ENCODE measurements around the gene CAPZA2.
"Not testable (repeated sequence)": the region's sequence is repeated elsewhere in the genome, so short reads cannot be mapped to it uniquely, and the experiment has no call there.

The CAPZA2 gene

DNA sequence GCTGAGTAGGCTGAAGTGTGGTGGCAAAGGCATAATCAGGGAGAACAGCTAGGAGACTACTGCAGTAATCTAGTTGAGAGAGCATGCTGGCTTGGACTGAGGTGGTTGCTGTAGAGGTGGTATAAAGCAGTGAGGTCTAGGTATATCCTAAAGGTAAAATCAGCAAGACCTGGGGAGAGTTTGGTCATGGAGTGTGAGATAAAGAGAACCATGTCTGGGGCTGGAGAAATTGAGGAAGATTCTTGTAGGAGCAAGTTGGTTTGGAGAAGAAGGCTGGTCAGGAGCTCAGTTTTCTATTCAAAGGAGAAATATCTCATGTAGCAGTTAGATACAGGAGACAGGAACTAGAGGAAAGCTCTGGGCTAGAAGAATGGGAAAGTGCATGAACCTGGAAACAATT is 58.0 kb downstream of the CAPZA2 start:
- Histone ChIP-seq H3K9me3 (ENCODE audit: control insufficient read depth, low read length) (no peaks in the 10 kb centered on the region), H3K36me3 (ENCODE audit: control insufficient read depth, insufficient read depth, low read length, severe bottlenecking) (peaks cover 38% of the 10 kb centered on the region), H3K9ac (ENCODE audit: low read length) (no peak overlapping the region), H3K27me3 (replicated peaks; ENCODE audit: control insufficient read depth, insufficient read depth, low read length) (no peaks in the 10 kb centered on the region), H3K4me3 (ENCODE audit: low read length) (no peak overlapping the region), H3K4me1 (ENCODE audit: control insufficient read depth, insufficient read depth, low read length) (no peaks in the 10 kb centered on the region)
- DNase-seq (ENCODE audit: low read depth), result no peak

DNA sequence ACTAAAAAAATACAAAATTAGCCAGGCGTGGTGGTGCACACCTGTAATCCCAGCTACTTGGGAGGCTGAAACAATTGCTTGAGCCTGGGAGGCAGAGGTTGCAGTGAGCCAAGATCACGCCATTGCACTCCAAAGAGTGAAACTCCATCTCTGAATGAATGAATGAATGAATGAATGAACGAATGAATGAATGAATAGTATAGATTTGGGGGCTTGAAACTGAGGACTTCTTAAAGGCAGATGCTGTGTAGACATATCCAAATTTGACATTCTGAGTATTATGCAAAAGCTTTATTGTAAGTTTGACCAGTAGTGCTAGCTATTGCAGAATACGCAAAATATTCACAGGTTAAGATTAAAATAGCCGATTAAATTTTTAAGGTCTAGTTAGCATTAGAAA is 60.2 kb downstream of the CAPZA2 start:
- DNase-seq (ENCODE audit: low read depth), result no peak
- Histone ChIP-seq H3K9me3 (ENCODE audit: control insufficient read depth, low read length) (no peaks in the 10 kb centered on the region), H3K4me3 (ENCODE audit: low read length) (no peak overlapping the region), H3K9ac (ENCODE audit: low read length) (no peak overlapping the region), H3K4me1 (ENCODE audit: control insufficient read depth, insufficient read depth, low read length) (no peaks in the 10 kb centered on the region), H3K36me3 (ENCODE audit: control insufficient read depth, insufficient read depth, low read length, severe bottlenecking) (peaks cover 19% of the 10 kb centered on the region), H3K27me3 (replicated peaks; ENCODE audit: control insufficient read depth, insufficient read depth, low read length) (no peaks in the 10 kb centered on the region)

DNA sequence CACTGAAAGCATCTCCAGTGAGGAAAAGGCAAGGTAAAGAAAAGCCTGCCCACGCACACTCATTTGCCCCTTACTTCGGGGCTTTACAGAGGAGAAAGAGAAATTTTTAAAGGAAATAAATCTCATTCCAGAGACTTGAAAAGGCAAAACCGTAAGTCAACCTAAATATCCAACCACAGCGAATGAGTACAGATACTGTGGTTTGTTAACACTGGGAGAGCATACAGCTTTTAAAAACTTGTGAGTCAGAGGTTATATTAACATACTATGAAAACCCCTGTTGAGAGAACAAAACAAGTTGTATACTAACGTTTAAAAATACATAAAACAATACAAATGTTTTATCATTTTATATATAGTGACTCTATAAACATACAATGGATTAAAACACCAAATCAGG is 62.4 kb downstream of the CAPZA2 start:
- no peaks in the 10 kb centered on the region for H3K9me3 ChIP-seq (ENCODE audit: control insufficient read depth, low read length)
- H3K4me1 ChIP-seq (ENCODE audit: control insufficient read depth, insufficient read depth, low read length), result no peaks in the 10 kb centered on the region
- H3K27me3 ChIP-seq (replicated peaks; ENCODE audit: control insufficient read depth, insufficient read depth, low read length), result no peaks in the 10 kb centered on the region
- DNase-seq (ENCODE audit: low read depth), result no peak
- no peak overlapping the region for H3K9ac ChIP-seq (ENCODE audit: low read length)
- H3K36me3 ChIP-seq (ENCODE audit: control insufficient read depth, insufficient read depth, low read length, severe bottlenecking), result no peaks in the 10 kb centered on the region
- no peak overlapping the region for H3K4me3 ChIP-seq (ENCODE audit: low read length)

DNA sequence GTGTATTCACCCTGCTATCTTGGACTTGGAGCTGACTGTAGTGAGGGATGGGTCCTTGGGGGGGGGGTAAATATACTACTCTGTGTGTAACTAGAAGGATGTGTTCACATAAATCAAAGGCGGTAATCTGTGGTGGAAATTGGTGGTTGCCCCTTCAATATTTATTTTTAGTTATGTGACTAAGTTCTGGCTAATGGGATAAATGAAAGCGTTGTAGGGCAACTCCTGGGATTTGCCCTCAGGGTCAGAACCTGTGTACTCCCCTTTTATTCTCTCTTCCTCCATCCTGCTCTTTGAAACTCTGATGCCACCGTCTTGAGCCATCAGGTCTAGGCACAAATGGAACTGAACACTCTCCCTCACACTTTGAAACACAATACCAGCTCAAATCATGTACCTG is 66.6 kb downstream of the CAPZA2 start:
- no peak overlapping the region for H3K9ac ChIP-seq (ENCODE audit: low read length)
- no peak for DNase-seq (ENCODE audit: low read depth)
- no peaks in the 10 kb centered on the region for H3K36me3 ChIP-seq (ENCODE audit: control insufficient read depth, insufficient read depth, low read length, severe bottlenecking)
- no peaks in the 10 kb centered on the region for H3K27me3 ChIP-seq (replicated peaks; ENCODE audit: control insufficient read depth, insufficient read depth, low read length)
- H3K4me1 ChIP-seq (ENCODE audit: control insufficient read depth, insufficient read depth, low read length), result no peaks in the 10 kb centered on the region
- H3K4me3 ChIP-seq (ENCODE audit: low read length), result no peak overlapping the region
- no peaks in the 10 kb centered on the region for H3K9me3 ChIP-seq (ENCODE audit: control insufficient read depth, low read length)

DNA sequence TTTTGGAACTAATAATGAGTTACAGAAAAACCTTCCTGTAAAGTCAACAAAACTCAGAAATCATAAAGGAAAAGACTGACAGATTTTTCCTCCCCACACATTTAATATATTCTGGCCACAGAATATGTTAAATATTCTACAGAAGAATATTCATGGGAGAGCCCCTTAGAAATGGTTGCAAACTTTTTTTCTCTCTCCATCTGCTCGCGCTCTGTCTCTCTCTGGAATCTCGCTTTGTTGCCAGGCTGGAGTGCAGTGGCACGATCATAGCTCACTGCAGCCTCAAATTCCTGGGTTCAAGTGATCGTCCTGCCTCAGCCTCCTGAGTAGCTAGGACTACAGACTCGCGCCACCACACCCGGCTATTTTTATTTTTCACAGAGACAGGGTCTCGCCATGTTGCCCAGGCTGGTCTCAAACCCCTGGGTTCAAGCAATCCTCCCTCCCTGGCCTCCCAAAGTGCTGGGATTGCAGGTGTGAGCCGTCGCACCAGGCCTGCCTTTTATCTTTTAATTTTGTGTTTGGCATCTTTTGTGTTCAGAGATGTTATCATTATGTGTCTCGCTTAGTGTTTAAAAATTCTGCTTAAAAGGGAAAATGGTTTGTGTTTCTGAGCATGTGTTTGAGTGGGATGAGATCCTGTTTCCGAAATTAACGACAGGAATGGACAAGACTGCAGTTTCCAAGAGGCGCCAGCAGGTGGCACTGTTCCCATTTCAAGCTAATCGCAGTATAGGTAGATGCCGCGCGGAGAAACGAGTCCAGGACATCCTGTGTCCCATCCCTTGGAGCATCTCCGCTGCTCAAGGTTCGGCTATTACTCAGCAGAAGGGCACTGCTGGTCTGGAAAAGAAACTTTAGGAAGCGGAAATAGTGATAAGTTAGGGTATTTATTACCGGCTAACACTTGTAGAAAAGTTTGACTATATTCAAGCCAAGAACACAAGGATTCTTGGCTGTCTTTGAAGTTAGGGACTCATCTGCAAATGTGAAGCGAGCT is 67.8 kb downstream of the CAPZA2 start:
- no peaks in the 10 kb centered on the region for H3K4me1 ChIP-seq (ENCODE audit: control insufficient read depth, insufficient read depth, low read length)
- no peak overlapping the region for H3K9ac ChIP-seq (ENCODE audit: low read length)
- no peaks in the 10 kb centered on the region for H3K9me3 ChIP-seq (ENCODE audit: control insufficient read depth, low read length)
- no peak overlapping the region for H3K4me3 ChIP-seq (ENCODE audit: low read length)
- no peaks in the 10 kb centered on the region for H3K36me3 ChIP-seq (ENCODE audit: control insufficient read depth, insufficient read depth, low read length, severe bottlenecking)
- DNase-seq (ENCODE audit: low read depth), result peak; percentile 92
- H3K27me3 ChIP-seq (replicated peaks; ENCODE audit: control insufficient read depth, insufficient read depth, low read length), result no peaks in the 10 kb centered on the region

DNA sequence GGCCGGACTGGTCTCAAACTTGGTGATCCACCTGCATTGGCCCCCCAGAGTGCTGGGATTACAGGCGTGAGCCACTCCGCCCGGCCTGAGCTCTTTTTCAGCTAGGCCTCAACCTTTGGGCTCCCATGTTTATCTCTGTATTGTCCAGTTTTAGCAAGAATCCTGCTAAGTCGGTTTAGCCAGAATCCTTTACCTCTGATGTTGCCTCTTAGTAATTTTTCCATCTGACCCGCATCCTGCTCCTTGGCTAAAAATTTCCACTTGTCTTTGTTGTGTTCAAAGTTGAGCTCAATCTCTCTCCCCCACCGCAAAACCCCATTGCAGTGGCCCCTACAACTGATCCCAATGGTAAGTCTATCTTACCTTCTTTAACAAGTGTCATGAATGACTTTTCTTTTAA is 70.2 kb downstream of the CAPZA2 start:
- Histone ChIP-seq H3K9ac (ENCODE audit: low read length) (no peak overlapping the region), H3K4me1 (ENCODE audit: control insufficient read depth, insufficient read depth, low read length) (no peaks in the 10 kb centered on the region), H3K36me3 (ENCODE audit: control insufficient read depth, insufficient read depth, low read length, severe bottlenecking) (no peaks in the 10 kb centered on the region), H3K27me3 (replicated peaks; ENCODE audit: control insufficient read depth, insufficient read depth, low read length) (no peaks in the 10 kb centered on the region), H3K9me3 (ENCODE audit: control insufficient read depth, low read length) (no peaks in the 10 kb centered on the region), H3K4me3 (ENCODE audit: low read length) (no peak overlapping the region)
- DNase-seq (ENCODE audit: low read depth), result no peak

DNA sequence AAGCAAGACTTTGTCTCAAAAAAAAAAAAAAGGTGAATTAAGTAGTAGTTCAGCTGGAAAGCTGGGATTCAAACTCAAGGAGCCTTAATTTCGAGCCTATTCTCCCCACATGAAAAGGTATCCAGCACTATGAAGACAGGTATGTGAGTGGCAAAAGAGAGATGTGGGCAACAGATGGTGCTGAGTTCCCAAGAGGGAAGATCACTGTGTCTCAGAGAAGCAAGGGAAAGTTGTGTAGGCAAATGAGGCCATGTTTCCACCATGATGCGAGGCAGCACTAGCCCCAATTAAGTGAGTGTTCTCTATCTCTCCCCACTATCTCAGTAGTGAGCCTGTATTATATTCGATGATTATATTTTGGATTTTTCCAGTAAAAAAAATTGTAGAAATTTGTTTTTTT is 71.1 kb downstream of the CAPZA2 start:
- no peak for DNase-seq (ENCODE audit: low read depth)
- H3K27me3 ChIP-seq (replicated peaks; ENCODE audit: control insufficient read depth, insufficient read depth, low read length), result no peaks in the 10 kb centered on the region
- H3K36me3 ChIP-seq (ENCODE audit: control insufficient read depth, insufficient read depth, low read length, severe bottlenecking), result no peaks in the 10 kb centered on the region
- no peak overlapping the region for H3K9ac ChIP-seq (ENCODE audit: low read length)
- no peaks in the 10 kb centered on the region for H3K9me3 ChIP-seq (ENCODE audit: control insufficient read depth, low read length)
- no peak overlapping the region for H3K4me3 ChIP-seq (ENCODE audit: low read length)
- H3K4me1 ChIP-seq (ENCODE audit: control insufficient read depth, insufficient read depth, low read length), result no peaks in the 10 kb centered on the region

DNA sequence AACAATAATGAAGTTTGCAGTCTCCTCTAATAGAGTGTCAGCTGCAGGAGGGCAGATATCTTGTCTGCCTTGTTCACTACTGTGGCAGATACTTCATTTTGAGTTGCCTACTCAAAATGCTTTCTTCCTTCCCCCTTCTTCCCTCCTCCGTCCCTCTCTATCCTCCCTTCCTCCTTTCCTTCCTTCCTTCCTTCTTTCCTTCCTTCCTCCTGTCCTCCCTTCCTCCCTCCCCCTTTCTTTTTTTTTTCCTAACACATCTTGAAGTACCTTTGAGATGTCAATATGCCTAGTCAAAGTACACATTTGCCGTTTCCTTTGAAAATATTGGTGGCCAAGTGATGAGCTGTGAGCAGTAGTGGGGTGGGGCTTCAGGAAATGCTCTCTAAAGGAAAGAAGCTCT is 72.2 kb downstream of the CAPZA2 start:
- Histone ChIP-seq H3K9ac (ENCODE audit: low read length) (no peak overlapping the region), H3K9me3 (ENCODE audit: control insufficient read depth, low read length) (no peaks in the 10 kb centered on the region), H3K27me3 (replicated peaks; ENCODE audit: control insufficient read depth, insufficient read depth, low read length) (no peaks in the 10 kb centered on the region), H3K4me3 (ENCODE audit: low read length) (no peak overlapping the region), H3K4me1 (ENCODE audit: control insufficient read depth, insufficient read depth, low read length) (no peaks in the 10 kb centered on the region), H3K36me3 (ENCODE audit: control insufficient read depth, insufficient read depth, low read length, severe bottlenecking) (no peaks in the 10 kb centered on the region)
- DNase-seq (ENCODE audit: low read depth), result no peak

DNA sequence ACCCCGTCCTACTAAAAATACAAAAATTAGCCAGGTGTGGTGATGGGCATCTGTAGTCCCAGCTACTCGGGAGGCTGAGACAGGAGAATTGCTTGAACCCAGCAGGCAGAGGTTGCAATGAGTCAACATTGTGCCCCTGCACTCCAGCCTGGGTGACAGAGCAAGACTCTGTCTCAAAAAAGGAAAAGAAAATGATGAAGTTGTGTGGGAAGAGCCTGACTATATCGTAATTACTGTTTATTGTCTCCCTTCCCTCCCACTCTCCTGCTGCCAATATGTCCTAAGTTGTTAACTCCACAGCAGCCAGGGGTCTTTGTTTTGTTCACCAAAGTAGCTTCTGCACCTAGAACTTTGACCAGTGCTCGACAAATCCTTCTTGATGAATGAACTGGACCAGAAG is 74.5 kb downstream of the CAPZA2 start:
- H3K9me3 ChIP-seq (ENCODE audit: control insufficient read depth, low read length); H3K4me1 ChIP-seq (ENCODE audit: control insufficient read depth, insufficient read depth, low read length); H3K36me3 ChIP-seq (ENCODE audit: control insufficient read depth, insufficient read depth, low read length, severe bottlenecking); DNase-seq (ENCODE audit: low read depth); H3K9ac ChIP-seq (ENCODE audit: low read length); H3K27me3 ChIP-seq (replicated peaks; ENCODE audit: control insufficient read depth, insufficient read depth, low read length); H3K4me3 ChIP-seq (ENCODE audit: low read length): not testable (repeated sequence)

DNA sequence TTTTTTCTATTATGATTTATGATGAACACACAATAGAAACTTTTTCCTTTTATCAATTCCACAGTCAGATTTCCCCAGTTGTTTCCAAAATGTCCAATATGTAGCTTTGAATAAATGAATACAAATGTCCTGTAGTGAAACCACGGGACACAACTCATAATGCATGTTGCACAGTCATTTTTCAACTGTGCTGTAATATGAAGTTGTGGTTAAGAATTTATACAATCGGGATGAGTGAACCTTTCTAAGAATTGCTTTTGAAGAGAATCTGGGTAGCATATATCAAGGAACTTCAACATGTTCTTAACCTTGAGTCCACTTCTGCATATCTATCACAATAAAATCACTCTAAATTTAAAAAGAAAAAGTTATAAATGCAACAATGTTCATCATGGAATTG is 76.3 kb downstream of the CAPZA2 start:
- DNase-seq (ENCODE audit: low read depth), result no peak
- Histone ChIP-seq H3K4me3 (ENCODE audit: low read length) (no peak overlapping the region), H3K9me3 (ENCODE audit: control insufficient read depth, low read length) (no peaks in the 10 kb centered on the region), H3K27me3 (replicated peaks; ENCODE audit: control insufficient read depth, insufficient read depth, low read length) (no peaks in the 10 kb centered on the region), H3K36me3 (ENCODE audit: control insufficient read depth, insufficient read depth, low read length, severe bottlenecking) (no peaks in the 10 kb centered on the region), H3K9ac (ENCODE audit: low read length) (no peak overlapping the region), H3K4me1 (ENCODE audit: control insufficient read depth, insufficient read depth, low read length) (no peaks in the 10 kb centered on the region)

DNA sequence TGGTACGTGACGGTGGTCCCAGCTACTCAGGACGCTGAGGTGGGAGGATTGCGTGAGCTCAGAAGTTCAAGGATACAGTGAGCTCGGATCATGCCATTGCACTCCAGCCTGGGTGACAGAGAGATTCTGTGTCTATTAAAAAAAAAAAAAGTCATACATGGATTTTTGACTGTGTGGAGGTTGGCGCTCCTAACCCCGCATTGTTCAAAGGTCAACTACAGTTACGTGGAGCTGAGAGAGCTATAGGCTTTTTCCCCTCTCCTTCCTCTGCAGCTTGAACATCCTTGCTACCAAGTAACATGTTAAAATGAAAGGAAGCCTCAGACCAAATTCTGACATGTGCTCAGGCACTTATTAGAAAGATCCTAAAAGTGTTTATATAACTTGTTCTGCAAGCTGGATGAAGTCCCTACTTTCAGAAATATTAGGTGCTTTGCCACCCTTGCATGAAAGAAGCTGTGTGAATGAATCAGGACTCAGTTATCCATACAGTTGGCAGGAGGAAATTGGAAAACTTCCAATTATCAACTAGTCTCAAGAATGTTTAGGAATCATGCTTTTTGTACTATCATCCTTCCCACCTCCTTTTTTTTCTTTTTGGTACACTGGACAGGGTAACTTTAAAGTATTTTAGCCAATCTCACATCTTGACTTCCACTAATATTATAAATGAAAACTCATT is 78.4 kb downstream of the CAPZA2 start:
- no peaks in the 10 kb centered on the region for H3K9me3 ChIP-seq (ENCODE audit: control insufficient read depth, low read length)
- no peak for DNase-seq (ENCODE audit: low read depth)
- no peak overlapping the region for H3K9ac ChIP-seq (ENCODE audit: low read length)
- no peak overlapping the region for H3K4me3 ChIP-seq (ENCODE audit: low read length)
- H3K27me3 ChIP-seq (replicated peaks; ENCODE audit: control insufficient read depth, insufficient read depth, low read length), result no peaks in the 10 kb centered on the region
- H3K4me1 ChIP-seq (ENCODE audit: control insufficient read depth, insufficient read depth, low read length), result no peaks in the 10 kb centered on the region
- H3K36me3 ChIP-seq (ENCODE audit: control insufficient read depth, insufficient read depth, low read length, severe bottlenecking), result no peaks in the 10 kb centered on the region

Data from adipocyte (in vitro differentiated cells).